Effector memory CD8-positive, alpha-beta T cell (primary cell): ENCODE data around the gene SLC25A2.
"Not testable (repeated sequence)": the region's sequence is repeated elsewhere in the genome, so short reads cannot be mapped to it uniquely, and the experiment has no call there.

Source experiments
- ATAC-seq: fragments of 150-1000 bp; cut with Tn5 transposase; replicated peaks from 2 replicates; pipeline ENCODE4 v1.10.0; 2021; ENCODE audit warnings: mild to moderate bottlenecking, moderate library complexity
- DNase-seq, 3 experiments: peaks; one replicate each; pipeline ENCODE4 v3.0.0; 2021
- H3K27ac Mint-ChIP-seq, 2 donors: one replicate each; pipeline ENCODE4 v1.8.0; 2022; ENCODE audit warnings: mild to moderate bottlenecking in 2 of 2, mixed read lengths in 2 of 2, moderate library complexity in 2 of 2
- H3K27me3 Mint-ChIP-seq, 2 donors: one replicate each; pipeline ENCODE4 v1.8.0; 2022; ENCODE audit warnings: mixed read lengths in 2 of 2
- H3K36me3 Mint-ChIP-seq: one replicate; pipeline ENCODE4 v1.8.0; 2022; ENCODE audit warnings: mild to moderate bottlenecking, moderate library complexity, mixed read lengths; ENCODE audit not compliant: insufficient read depth
- H3K4me1 Mint-ChIP-seq, 2 donors: one replicate each; pipeline ENCODE4 v1.8.0; 2022; ENCODE audit warnings: low read depth in 2 of 2, mixed read lengths in 2 of 2
- H3K4me3 Mint-ChIP-seq, 2 donors: one replicate each; pipeline ENCODE4 v1.8.0; 2022; ENCODE audit warnings: mild to moderate bottlenecking in 2 of 2, mixed read lengths in 2 of 2, moderate library complexity in 2 of 2
- H3K9me3 Mint-ChIP-seq, 2 donors: one replicate each; pipeline ENCODE4 v1.8.0; 2022; ENCODE audit warnings: mixed read lengths in 2 of 2
- total RNA-seq, 9 experiments: gene quantifications; one replicate each; lab custom pipeline; 2026; lab: John Stamatoyannopoulos, UW

Gene SLC25A2
- total RNA-seq: 0 to 2.2 (median 0.18) reads per million in 9 experiments

DNA sequence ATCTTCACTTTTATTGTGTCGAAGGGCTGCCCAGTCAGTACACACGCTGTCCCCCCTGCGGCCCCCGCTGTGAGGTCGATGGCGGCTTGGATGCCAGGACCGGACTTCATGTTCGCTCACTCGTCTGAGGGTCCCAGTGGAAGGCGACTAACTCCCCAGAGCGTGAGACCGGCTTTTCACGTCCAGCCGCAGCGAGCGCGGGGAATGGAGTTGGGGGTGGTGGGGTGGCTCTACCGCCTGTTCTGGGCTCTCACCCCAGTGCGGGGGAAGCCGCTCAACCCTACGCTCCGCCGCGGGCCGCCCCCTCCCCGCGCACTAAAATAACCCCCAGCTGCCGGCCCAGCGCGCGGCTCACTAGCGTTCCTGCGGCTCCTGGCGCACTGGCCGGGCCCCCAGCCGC is at the start of gene SLC25A2:
Gene SLC25A2, minus strand, starts transcription at position 294 of the 400 bp plus-strand sequence. Its CDS starts 184 bp downstream, at position 110.
- Mint-ChIP-seq H3K4me1 (peaks cover 0 to 2% of the 10 kb centered on the region in 2 donors), H3K36me3 (no peaks in the 10 kb centered on the region), H3K9me3 (peaks cover 4 to 6% of the 10 kb centered on the region in 2 donors), H3K27ac (no peak within 1 kb of the TSS), H3K4me3 (no peak within 1 kb of the TSS), H3K27me3 (no peaks in the 10 kb centered on the region)
- ATAC-seq (no peak), DNase-seq (no peak)

- DNase-seq (no peak), ATAC-seq (no peak)
- H3K4me3 Mint-ChIP-seq: no peak overlapping the region
- no peak overlapping the region for H3K27ac Mint-ChIP-seq
- H3K9me3 Mint-ChIP-seq: peaks cover 1 to 13% of the 10 kb centered on the region in 2 donors
- peaks cover 64 to 90% of the 10 kb centered on the region in 2 donors for H3K27me3 Mint-ChIP-seq
- H3K36me3 Mint-ChIP-seq: peaks cover 3% of the 10 kb centered on the region
- H3K4me1 Mint-ChIP-seq: peaks cover 5 to 6% of the 10 kb centered on the region in 2 donors
Observed at GRCh38 chr5:141351591-141351990, 47.7 kb upstream of the SLC25A2 start.

- H3K36me3 Mint-ChIP-seq: peaks cover 3% of the 10 kb centered on the region
- no peak within 1 kb of the TSS for H3K27ac Mint-ChIP-seq
- peak within 1 kb of the TSS; percentile 58 to 68 for H3K4me3 Mint-ChIP-seq
- H3K9me3 Mint-ChIP-seq: peaks cover 1 to 20% of the 10 kb centered on the region in 2 donors
- peak; percentile 43 for ATAC-seq
- peak; percentile 18 to 37 (median 20) for DNase-seq
- peaks cover 5 to 6% of the 10 kb centered on the region in 2 donors for H3K4me1 Mint-ChIP-seq
- peaks cover 55 to 90% of the 10 kb centered on the region in 2 donors for H3K27me3 Mint-ChIP-seq
Observed at GRCh38 chr5:141349917-141350619, 46.2 kb upstream of the SLC25A2 start, which contains the start of gene PCDHGB1. TSS of gene PCDHGB1 (plus strand) at chr5:141350099. CDS start at chr5:141350261, 162 bp downstream.

DNA sequence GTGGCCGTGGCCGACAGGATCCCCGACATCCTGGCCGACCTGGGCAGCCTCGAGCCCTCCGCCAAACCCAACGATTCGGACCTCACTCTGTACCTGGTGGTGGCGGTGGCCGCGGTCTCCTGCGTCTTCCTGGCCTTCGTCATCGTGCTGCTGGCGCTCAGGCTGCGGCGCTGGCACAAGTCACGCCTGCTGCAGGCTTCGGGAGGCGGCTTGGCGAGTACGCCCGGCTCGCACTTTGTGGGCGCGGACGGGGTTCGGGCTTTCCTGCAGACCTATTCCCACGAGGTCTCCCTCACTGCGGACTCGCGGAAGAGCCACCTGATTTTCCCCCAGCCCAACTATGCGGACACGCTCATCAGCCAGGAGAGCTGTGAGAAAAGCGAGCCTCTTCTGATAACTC is 42.2 kb upstream of the SLC25A2 start:
- not testable (repeated sequence) for DNase-seq, ATAC-seq, H3K4me1 Mint-ChIP-seq, H3K27ac Mint-ChIP-seq, H3K36me3 Mint-ChIP-seq, H3K4me3 Mint-ChIP-seq
- H3K27me3 Mint-ChIP-seq: peaks cover 59 to 95% of the 10 kb centered on the region in 2 donors
- peaks cover 1 to 20% of the 10 kb centered on the region in 2 donors for H3K9me3 Mint-ChIP-seq

DNA sequence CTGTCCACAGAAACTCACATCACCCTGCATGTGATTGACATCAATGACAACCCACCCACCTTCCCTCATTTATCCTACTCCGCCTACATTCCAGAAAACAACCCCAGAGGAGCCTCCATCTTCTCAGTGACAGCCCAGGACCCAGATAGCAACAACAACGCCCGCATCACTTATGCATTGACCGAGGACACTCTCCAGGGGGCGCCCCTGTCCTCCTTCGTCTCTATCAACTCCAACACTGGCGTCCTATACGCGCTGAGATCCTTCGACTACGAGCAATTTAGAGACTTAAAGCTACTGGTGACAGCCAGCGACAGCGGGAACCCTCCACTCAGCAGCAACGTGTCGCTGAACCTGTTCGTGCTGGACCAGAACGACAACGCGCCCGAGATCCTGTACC is 41.5 kb upstream of the SLC25A2 start:
- H3K27ac Mint-ChIP-seq: no peak overlapping the region

DNA sequence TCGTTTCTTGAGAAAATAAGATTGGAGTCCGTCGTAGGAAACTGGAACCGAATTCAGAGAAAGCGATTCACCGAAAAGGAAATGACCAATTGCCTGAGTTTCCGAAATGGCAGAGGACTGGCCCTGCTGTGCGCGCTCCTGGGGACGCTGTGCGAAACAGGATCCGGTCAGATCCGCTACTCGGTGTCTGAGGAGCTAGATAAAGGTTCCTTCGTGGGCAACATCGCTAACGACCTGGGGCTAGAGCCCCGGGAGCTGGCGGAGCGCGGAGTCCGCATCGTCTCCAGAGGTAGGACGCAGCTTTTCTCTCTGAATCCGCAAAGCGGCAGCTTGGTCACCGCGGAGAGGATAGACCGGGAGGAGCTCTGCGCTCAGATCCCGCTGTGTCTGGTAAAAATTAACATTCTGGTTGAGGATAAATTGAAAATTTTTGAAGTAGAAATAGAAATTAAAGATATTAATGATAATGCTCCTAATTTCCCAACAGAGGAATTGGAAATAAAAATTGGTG is 40.2 kb upstream of the SLC25A2 start:
- DNase-seq: no peak
- Mint-ChIP-seq H3K4me1 (no peaks in the 10 kb centered on the region), H3K36me3 (peaks cover 3% of the 10 kb centered on the region), H3K27ac (no peak overlapping the region), H3K27me3 (peaks cover 55 to 99% of the 10 kb centered on the region in 2 donors), H3K4me3 (peak overlapping the region; percentile 12 to 57), H3K9me3 (peaks cover 5 to 21% of the 10 kb centered on the region in 2 donors)
- no peak for ATAC-seq

More for the DNA sequence above, 41.5 kb upstream of the SLC25A2 start:
- no peak for DNase-seq
- no peak for ATAC-seq
- Mint-ChIP-seq H3K36me3 (peaks cover 3% of the 10 kb centered on the region), H3K9me3 (peaks cover 2 to 21% of the 10 kb centered on the region in 2 donors), H3K27me3 (peaks cover 60 to 95% of the 10 kb centered on the region in 2 donors), H3K4me3 (no peak overlapping the region), H3K4me1 (peaks cover 5 to 6% of the 10 kb centered on the region in 2 donors)

DNA sequence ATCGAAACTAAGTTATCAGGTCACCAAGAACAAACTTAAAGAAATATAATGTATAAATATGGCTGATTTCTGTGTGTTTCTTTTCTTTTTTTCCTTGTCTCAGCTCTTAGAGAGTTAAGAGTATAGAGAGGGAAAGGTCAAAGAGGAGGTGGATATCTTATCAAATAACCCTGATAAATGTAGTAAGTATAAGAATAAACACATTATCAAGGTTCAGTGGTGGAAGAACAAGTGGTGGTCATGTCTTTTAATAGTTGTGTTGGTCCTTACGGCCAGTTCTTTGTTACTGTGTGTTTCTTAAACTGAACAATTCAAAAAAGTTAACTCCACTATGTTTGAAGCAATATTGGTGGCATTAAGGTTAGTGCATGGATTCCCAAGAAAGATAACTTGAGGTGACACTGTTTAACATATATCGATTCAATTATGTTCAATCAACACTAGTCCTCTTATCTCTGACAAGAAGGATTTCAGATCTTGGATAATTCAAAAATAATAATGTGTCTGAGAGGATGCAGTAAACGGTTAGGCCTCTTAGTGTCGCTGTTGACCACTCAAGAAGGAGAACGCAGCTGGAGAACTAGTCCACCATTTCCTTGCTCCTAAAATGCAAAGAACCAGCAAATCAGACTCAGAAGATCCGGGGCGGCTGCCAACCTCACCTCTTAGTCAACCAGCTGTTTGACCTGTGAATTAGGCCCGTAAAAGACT is 39.5 kb upstream of the SLC25A2 start, which contains the start of gene PCDHGA3:
Gene PCDHGA3, plus strand, starts transcription at position 588 of the 711 bp plus-strand sequence. CDS start 205 bp downstream, outside the sequence.
- no peaks in the 10 kb centered on the region for H3K4me1 Mint-ChIP-seq
- no peak for DNase-seq
- H3K27me3 Mint-ChIP-seq: peaks cover 53 to 99% of the 10 kb centered on the region in 2 donors
- peak within 1 kb of the TSS; percentile 12 to 57 for H3K4me3 Mint-ChIP-seq
- peaks cover 3% of the 10 kb centered on the region for H3K36me3 Mint-ChIP-seq
- ATAC-seq: no peak
- H3K27ac Mint-ChIP-seq: no peak within 1 kb of the TSS
- peaks cover 5 to 21% of the 10 kb centered on the region in 2 donors for H3K9me3 Mint-ChIP-seq

DNA sequence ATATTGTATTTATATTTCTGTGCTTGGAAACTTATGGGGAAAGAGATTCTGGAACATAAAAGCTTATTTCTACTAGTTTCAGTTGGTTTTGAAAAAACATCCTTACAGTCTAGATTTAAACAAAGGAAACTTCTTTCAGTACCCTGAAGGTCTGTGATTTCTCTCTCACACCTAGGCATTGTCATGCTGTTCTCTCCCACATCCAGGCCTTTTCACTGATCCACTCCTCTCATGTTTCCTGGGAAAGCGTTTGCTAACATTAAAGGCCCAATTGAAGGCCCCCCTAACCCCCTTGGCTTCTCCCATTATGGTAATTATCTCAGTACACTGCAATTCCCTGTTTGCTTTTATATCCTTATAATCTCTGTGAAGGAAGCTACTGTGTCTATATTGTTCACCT is 38.9 kb upstream of the SLC25A2 start:
- H3K4me3 Mint-ChIP-seq: no peak overlapping the region
- H3K9me3 Mint-ChIP-seq: peaks cover 10 to 21% of the 10 kb centered on the region in 2 donors
- H3K27ac Mint-ChIP-seq: no peak overlapping the region
- DNase-seq (no peak), ATAC-seq (no peak)
- no peaks in the 10 kb centered on the region for H3K4me1 Mint-ChIP-seq
- H3K36me3 Mint-ChIP-seq: peaks cover 3% of the 10 kb centered on the region
- H3K27me3 Mint-ChIP-seq: peaks cover 54 to 99% of the 10 kb centered on the region in 2 donors

DNA sequence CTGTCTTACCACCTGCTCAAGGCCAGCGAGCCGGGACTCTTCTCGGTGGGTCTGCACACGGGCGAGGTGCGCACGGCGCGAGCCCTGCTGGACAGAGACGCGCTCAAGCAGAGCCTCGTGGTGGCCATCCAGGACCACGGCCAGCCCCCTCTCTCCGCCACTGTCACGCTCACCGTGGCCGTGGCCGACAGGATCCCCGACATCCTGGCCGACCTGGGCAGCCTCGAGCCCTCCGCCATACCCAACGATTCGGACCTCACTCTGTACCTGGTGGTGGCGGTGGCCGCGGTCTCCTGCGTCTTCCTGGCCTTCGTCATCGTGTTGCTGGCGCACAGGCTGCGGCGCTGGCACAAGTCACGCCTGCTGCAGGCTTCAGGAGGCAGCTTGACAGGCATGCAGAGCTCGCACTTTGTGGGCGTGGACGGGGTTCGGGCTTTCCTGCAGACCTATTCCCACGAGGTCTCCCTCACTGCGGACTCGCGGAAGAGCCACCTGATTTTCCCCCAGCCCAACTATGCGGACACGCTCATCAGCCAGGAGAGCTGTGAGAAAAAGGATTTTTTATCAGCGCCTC is 37.0 kb upstream of the SLC25A2 start:
- not testable (repeated sequence) for ATAC-seq, DNase-seq, H3K27ac Mint-ChIP-seq, H3K4me1 Mint-ChIP-seq, H3K4me3 Mint-ChIP-seq, H3K36me3 Mint-ChIP-seq, H3K9me3 Mint-ChIP-seq
- H3K27me3 Mint-ChIP-seq: peaks cover 61 to 99% of the 10 kb centered on the region in 2 donors

DNA sequence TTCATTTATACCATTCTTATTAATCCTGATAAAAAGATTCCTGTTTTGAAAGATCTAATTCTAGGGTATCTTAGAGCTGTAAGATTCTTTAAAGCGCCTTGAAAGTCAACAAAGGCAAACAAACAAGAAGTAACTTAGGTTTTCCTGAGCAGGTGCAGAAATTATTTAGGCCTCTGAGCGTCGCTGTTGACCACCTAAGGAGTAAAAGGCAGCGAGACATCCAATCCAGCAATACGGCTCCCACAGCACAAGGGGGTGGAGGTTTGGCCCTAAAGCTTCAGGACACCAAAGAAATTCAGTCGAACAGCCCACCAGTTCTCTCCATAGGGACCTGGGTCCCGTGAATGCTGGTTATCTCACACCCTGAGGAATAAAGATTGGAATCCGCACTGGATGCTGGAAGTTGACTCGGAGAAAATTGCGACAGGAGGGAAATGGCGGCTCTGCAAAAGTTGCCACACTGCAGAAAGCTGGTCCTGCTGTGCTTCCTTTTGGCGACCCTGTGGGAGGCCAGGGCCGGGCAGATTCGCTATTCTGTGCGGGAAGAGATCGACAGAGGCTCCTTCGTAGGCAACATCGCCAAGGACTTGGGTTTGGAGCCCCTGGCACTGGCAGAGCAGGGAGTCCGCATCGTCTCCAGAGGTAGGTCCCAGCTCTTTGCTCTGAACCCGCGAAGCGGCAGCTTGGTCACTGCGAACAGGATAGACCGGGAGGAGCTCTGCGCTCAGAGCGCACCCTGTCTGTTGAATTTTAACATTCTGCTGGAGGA is 34.9 kb upstream of the SLC25A2 start, which contains the start of gene PCDHGA2:
Gene PCDHGA2, plus strand, starts transcription at position 223 of the 769 bp plus-strand sequence.
- peaks cover 74 to 99% of the 10 kb centered on the region in 2 donors for H3K27me3 Mint-ChIP-seq
- no peak for ATAC-seq
- no peaks in the 10 kb centered on the region for H3K36me3 Mint-ChIP-seq
- H3K4me3 Mint-ChIP-seq: no peak within 1 kb of the TSS
- no peak for DNase-seq
- no peaks in the 10 kb centered on the region for H3K4me1 Mint-ChIP-seq
- peaks cover 14 to 15% of the 10 kb centered on the region in 2 donors for H3K9me3 Mint-ChIP-seq
- no peak within 1 kb of the TSS for H3K27ac Mint-ChIP-seq

DNA sequence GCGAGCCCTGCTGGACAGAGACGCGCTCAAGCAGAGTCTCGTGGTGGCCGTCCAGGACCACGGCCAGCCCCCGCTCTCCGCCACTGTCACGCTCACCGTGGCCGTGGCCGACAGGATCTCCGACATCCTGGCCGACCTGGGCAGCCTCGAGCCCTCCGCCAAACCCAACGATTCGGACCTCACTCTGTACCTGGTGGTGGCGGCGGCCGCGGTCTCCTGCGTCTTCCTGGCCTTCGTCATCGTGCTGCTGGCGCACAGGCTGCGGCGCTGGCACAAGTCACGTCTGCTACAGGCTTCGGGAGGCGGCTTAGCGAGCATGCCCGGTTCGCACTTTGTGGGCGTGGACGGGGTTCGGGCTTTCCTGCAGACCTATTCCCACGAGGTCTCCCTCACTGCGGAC is 28.7 kb upstream of the SLC25A2 start:
- DNase-seq, H3K4me1 Mint-ChIP-seq, ATAC-seq, H3K27ac Mint-ChIP-seq, H3K9me3 Mint-ChIP-seq, H3K36me3 Mint-ChIP-seq, H3K4me3 Mint-ChIP-seq: not testable (repeated sequence)
- H3K27me3 Mint-ChIP-seq: peaks cover 73 to 92% of the 10 kb centered on the region in 2 donors

- ATAC-seq (peak; percentile 48), DNase-seq (peak in 2 of 3 experiments; percentile 24 to 41)
- peak within 1 kb of the TSS; percentile 14 to 46 for H3K4me3 Mint-ChIP-seq
- H3K27ac Mint-ChIP-seq: no peak within 1 kb of the TSS
- H3K36me3 Mint-ChIP-seq: peaks cover 2% of the 10 kb centered on the region
- H3K9me3 Mint-ChIP-seq: peaks cover 8 to 9% of the 10 kb centered on the region in 2 donors
- H3K4me1 Mint-ChIP-seq: peaks cover 6% of the 10 kb centered on the region in 2 donors
- peaks cover 58 to 90% of the 10 kb centered on the region in 2 donors for H3K27me3 Mint-ChIP-seq
Observed at GRCh38 chr5:141330299-141331080, 26.6 kb upstream of the SLC25A2 start, which contains the start of gene PCDHGA1. TSS of gene PCDHGA1 (plus strand) at chr5:141330514.
